ENCODE results near the gene DNMBP.
"Not testable (repeated sequence)": the region's sequence is repeated elsewhere in the genome, so short reads cannot be mapped to it uniquely, and the experiment has no call there.

Gene DNMBP

GRCh38 chr10:99984211-99985034 is 25.3 kb downstream of the DNMBP start:
- DNase-seq = no peak

DNA sequence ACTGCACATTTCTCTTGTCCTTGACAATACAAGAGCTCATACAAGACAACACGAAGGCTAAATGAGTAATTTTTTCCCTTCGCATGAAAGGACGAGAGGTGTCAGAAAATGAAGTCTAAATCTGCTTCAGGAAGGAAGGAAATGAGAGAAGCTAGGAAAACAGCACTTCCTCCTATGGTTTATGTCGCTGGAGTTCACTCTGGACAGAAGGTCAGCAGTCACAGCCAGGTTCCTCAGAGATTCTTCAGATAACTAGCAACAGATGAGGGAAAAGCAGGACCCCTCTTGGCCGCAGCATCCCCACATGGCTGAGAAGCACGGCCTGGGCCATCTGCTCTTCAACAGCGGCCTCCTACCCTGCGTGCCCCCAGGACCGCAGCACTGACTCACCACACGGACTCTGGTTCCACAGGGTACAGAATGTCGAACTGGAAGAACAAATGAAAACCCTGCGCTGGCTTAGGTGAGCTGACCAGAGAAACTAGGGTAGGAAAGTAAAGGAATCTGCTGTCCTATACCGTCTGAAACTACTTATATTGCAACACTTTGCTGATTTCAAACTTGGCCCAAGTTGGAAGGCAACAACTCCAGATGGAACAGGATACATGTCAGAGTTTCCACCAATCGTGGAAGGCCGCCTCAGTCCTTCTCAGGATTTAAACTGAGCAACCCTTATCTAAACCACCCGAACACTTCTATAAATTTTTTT is 26.3 kb downstream of the DNMBP start:
- no peak for DNase-seq

- no peak for DNase-seq
These were observed 27.0 kb downstream of the DNMBP start for GRCh38 chr10:99982728-99983127.

GRCh38 chr10:99981581-99982199 is 28.1 kb downstream of the DNMBP start:
- DNase-seq = peak; percentile 83

DNA sequence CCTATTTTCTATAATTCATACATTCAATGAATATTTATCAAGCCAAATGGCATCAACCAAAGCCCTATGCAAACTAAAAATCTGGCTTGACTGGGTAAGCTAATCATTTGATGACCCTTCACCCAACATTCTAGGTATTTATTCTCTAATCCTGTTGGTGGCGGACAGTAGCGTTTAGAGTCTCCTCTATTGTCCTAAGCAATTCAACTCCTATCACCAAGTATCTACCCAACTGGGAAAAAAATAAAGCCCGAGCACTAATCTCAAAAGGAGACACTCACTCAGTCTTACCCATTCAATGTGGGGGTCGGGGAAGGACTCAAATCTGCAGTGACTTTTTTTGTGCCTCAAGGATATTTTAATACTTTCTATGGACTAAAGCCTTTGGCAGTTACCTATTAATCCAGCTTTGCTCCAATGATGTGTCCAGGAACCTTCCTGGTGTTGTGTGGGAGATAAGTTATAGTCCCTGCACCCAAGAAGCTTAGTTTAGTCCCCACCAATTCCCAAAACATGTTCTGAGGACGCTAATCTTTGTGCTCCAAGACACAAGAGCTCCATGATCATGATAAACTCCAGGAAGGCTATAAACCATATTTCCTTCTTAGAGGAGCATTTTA is 30.6 kb downstream of the DNMBP start:
- DNase-seq = no peak

DNA sequence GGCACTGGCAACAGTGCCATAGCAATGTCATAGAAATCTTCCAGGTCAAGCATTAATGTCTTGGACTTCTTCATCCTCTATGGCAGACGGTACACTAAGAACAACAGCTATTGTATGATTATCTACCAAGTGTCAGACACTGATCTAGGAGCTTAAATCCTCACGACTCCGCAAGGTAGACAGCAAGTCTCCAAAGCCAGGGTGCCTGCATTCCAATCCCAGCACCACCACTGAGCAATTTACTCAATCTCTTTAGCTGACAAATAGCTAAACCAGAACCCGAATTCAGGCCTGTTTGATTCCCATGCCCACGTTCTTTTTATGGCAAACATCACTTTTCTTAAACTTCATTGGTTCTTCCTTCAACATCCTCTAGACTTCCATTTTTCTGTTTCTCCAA is 31.8 kb downstream of the DNMBP start:
- DNase-seq = no peak

DNA sequence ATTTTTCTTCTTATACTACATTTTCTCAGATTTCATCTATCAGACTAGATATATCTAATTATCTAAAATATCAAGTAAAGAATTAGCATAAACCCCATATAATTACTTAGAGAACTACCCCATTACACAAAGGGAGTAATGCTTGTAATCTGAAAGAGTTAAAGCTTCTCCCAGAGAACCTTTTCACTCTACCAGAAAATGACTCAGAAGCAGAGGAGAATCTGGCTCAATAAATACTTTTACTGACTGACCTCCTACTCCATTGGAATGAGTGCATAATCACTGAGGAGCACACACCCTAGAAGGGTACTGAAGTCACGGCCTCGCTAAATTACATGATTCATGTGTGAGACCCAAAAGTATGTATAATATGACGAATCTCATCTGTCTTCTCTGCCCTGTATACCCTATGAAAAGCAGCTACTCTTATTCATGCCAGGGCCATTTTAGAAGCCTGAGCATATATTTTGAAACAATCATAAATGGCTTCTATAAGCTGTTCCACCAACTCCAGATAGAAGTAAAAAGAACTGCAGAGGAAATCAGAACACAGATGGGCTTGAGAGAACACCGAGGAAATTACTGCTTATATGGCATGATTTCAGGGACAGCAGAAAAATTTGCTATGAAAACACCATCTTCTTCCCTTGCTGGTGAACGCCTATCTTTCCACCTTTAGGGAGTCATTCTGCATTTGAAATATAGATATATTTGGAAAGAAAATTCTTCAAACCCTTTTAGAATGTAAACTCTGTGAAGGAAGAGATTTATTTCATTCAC is 32.7 kb downstream of the DNMBP start:
- DNase-seq = no peak

GRCh38 chr10:99975942-99976809 is 33.6 kb downstream of the DNMBP start:
- peak; percentile 48 for DNase-seq

DNA sequence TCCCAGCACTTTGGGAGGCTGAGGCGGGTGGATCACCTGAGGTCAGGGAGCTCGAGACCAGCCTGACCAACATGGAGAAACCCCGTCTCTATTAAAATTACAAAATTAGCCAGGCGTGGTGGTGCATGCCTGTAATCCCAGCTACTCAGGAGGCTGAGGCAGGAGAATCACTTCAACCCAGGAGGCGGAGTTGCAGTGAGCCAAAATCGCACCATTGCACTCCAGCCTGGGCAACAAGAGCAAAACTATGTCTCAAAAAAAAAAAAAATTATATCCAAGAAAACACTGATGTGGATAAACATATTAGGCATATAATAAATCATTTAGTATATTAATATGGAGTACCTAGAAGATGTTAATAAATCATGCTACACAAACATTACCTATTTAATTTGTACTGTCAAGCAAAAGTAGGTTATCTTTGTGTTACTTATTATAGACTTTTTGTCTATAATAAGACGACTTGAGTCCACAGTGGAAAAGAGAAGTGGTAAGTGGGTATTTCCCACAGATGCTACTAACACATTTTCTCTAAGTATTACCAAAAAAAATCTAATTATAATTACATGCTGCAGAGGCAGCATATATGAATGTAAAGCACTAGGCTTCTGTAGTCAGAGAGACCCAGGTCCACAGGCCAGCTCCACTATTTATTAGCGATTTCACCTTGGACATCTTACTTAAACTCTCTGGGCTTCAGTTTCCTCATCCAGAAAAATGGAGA is 34.5 kb downstream of the DNMBP start:
- no peak for DNase-seq

DNA sequence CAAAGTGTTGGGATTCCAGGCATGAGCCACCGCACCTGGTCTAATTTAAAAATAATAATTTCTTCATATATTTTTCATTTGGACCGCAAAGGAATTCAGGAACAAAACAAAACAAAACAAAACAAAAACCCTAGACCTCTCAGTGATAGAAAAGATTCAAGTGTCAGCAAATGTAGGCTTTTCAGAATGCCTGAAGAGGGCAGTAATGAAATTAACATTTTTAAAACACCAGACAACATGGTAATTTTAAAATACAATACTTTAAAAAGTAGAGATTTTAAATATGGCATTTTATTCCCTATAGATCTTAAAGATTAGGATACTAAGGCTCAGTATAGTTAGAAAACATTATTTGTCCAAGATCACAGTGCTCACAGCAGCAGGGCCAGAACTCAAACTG is 36.6 kb downstream of the DNMBP start:
- no peak for DNase-seq

- no peak for DNase-seq
These were observed 41.8 kb downstream of the DNMBP start for GRCh38 chr10:99967961-99968360.

DNA sequence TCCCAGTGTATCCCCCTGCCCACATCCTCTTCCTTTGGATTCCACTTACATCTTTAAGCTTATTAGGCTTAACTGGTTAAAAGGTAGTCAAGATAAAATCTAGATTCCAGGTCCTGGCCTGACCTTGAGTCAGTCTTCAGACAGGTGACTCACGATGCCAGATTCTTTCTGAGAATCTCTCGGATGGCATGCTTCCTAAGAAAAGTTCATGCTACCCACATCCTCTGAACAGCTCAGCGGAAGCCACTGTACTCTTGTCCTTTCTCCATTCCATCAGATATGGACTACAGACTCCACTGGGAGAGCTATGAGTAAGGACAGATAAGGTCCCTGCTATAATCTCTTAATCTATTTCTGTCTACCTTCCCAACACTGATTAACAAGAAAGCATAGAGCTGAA is 43.4 kb downstream of the DNMBP start:
- DNase-seq = no peak

GRCh38 chr10:99965700-99966099 is 44.0 kb downstream of the DNMBP start:
- no peak for DNase-seq

DNA sequence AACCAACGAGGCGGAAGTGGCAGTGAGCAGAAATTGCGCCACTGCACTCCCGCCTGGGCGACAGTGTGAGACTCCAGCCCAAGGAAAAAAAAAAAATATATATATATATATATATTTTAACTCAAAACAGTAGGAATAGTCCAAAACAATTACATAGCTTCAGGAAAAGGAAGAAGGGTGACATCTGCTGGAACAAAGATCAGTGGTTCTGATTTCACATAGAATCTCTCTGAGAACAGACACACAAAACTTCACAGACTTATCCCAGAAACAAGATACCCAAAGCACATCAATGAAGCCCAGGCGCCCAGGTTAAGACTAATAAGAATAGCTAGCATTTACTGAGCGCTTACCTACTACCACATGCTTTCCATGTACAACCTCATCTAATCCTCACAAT is 45.0 kb downstream of the DNMBP start:
- DNase-seq = no peak

DNA sequence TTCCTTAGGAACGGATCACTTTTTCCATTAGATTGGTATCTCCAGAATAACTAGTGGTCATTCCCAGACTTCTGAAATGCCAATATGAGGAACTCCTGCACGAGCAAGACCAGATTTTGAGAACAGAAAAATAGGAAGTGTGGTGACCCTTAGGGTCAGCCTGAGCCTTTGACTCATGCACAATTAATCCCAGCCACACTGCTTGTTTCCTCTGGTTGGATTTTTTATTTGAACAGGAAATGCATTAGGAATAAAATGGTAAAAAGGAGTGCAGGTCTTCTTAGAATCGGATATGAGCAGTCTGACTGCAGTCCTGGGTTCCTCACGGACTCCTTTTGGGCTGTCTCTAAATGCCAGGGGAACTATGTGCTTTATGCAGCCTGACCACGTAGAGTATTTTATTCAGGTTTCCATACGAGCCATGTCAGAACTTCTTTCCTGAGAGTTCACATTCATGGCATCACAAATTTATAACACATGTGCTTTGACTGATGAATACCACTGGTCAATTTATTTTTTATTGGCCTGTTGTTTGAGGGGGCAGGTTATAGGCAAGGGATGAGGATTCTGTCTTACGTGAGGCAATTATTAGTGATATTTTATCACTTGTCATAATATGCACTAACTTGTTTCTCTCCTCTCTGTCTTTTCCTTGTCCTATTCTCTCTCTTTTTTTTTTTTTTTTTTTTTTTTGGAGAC is 46.1 kb downstream of the DNMBP start:
- DNase-seq = not testable (repeated sequence)

DNA sequence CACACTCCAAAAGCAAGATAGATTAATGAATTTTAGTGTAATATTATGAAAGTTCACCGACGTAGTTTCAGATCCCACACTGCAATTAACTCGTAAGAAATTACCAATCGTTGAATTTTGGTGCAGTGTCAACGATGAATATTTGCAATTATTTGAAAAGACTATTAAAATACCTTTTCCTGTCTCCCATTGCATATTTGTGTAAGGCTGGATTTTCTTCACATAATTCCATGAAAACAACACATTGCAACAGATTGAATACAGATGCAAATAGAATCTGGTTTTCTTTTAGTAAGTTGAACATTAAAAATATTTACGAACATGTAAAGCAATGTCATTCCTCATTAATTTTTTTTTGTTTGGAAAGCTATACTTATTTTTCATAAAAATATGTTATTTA is 50.9 kb downstream of the DNMBP start:
- no peak for DNase-seq

DNA sequence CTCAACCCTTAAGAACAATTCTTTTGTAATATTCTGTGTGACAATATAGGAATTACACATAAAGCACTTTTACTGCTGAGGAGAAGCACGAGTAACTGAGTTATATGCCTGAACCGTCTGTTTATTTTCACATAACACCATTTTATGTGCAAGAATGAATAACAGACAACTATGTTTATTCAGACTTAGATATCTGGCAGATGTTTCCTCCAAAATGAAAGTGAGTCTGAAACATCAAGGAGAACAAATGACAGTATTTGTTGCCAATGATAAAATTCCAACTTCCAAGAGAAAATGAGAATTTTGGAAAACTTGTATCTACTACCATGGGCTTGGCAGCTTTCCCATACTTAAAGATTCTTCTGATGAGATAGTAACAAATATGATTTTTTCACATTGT is 51.4 kb downstream of the DNMBP start:
- no peak for DNase-seq

GRCh38 chr10:99953510-99953909 is 56.2 kb downstream of the DNMBP start:
- not testable (repeated sequence) for DNase-seq

DNA sequence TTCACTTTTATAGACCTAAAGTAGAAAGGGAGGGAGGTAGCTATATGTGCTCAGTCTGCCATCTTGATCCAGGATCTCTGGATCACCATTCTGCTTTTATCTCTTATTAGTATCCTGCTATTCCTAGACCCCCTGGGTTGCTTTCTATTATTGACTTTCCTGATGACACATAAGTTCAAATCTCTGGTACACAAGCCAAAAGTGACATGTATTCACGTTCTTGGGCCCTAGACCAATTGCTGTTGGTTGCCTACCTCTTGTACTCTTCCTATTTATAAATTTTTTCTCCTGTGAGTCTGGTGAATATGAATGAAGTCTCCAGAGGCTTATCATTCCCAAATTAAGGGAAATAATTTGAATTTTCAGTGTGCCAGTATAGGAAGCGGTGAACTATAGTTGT is 56.9 kb downstream of the DNMBP start:
- DNase-seq = no peak

DNA sequence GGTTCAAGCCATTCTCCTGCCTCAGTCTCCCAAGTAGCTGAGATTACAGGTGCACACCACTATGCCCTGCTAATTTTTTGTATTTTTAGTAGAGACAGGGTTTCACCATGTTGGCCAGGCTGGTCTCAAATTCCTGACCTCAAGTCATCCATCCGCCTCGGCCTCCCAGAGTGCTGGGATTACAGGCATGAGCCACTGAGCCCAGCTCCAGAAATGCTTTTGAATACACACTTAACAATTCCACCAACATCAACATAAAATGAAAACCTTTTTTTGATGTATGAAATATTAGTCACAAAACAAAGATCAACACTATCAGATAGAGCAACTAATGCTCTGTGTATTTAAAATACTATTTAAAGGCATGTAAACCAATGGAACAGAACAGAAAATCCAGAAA is 63.7 kb downstream of the DNMBP start:
- DNase-seq = not testable (repeated sequence)

Data from NCI-H2171 (cell line).